Stimulated activated CD4-positive, alpha-beta T cell treated with anti-CD3 and anti-CD28 coated beads, Interleukin-12 subunit alpha, Interleukin-12 subunit beta, amount 100 ng/mL, for 4 hours (primary cell): Measurements from ENCODE around the gene SNAPIN.
"Not testable (repeated sequence)": the region's sequence is repeated elsewhere in the genome, so short reads cannot be mapped to it uniquely, and the experiment has no call there.

Source experiments
- DNase-seq: peaks from one replicate; pipeline ENCODE4 v3.0.0-alpha.2; 2020

The SNAPIN gene

GRCh38 chr1:153627715-153628626 is 30.5 kb upstream of the SNAPIN start, which contains the start of gene S100A1:
Gene S100A1, plus strand, starts transcription at chr1:153628434. Its CDS starts 2,088 bp downstream, at chr1:153630522.
- no peak for DNase-seq

GRCh38 chr1:153628638-153629342 is 29.7 kb upstream of the SNAPIN start:
- DNase-seq = no peak

GRCh38 chr1:153629343-153629665 is 29.2 kb upstream of the SNAPIN start:
- no peak for DNase-seq

DNA sequence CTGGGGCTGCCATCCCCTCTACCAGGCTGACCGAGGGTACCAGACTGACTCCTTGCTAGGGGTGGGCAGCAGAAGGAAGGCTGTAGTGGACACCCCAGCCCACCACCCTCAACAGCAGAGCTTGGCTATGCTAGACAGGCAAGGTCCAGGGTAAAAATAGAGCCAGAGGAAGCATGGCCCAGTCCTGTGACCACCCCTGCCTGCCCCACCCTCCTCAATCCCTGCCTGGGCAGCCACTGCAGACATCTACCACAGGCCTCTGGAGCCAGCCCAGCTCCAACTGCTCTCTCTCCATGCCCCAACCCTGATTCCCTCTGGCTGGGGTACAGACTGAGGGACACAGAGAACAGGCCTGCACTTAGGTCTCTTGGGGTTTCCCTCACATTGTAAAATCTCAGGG is 28.5 kb upstream of the SNAPIN start:
- no peak for DNase-seq

DNA sequence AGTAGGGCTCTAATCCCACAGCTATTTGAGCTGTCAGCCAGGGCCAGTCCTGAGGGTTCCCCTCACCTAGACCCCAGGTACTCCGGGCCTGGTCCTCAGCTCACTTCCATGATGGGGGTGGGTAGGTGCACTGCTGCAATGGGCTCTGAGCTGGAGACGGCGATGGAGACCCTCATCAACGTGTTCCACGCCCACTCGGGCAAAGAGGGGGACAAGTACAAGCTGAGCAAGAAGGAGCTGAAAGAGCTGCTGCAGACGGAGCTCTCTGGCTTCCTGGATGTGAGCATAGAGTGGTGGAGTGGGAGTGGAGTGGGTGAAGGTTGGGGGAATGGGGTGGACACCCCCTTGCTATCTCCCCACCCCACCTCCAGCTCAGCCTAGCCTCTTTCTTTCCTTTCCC is 28.1 kb upstream of the SNAPIN start:
- DNase-seq = no peak

DNA sequence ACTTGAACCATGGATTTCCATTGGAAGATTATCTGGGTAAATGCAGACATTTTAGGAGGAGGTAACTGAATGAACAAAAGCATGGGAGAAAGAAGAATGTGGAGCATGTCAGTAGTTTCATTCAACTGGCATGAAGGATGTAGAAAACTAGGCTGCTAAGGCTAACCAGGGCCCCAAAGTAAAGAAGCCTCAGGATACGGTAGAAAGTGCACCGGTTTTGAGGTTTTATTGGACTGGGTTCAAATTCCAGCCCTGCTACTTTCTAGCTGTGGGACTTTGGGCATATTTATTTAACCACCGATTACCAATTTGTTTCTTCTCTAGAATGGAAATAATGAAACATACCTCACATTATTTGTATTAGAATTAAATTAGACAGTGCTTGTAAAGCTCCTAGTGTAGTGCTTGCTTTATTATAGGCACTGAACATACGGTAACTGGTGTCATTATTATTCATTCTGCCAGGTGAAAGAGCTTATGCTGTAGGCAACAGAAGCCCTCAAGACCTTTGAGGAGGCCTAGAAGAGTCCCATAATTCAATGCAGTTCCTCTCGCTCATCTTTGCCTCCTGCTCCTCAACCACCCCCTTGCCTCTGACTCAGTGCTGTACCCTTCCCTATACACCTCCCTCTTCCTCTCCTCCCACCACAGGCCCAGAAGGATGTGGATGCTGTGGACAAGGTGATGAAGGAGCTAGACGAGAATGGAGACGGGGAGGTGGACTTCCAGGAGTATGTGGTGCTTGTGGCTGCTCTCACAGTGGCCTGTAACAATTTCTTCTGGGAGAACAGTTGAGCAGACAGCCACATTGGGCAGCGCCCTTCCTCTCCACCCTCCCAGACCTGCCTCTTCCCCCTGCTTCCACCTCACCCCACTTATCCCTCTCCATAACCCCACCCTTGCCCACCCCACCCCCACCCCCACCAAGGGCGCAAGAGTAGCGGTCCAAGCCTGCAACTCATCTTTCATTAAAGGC is 27.2 kb upstream of the SNAPIN start:
- DNase-seq = no peak

- no peak for DNase-seq
Measured at GRCh38 chr1:153633161-153633753, 25.2 kb upstream of the SNAPIN start.

GRCh38 chr1:153633754-153634665 is 24.5 kb upstream of the SNAPIN start, which contains the start of gene CHTOP:
Gene CHTOP, plus strand, starts transcription at chr1:153634066. Its CDS starts 2,523 bp downstream, at chr1:153636589.
- DNase-seq = peak; percentile 94

- no peak for DNase-seq
Measured at GRCh38 chr1:153635872-153636271, 22.6 kb upstream of the SNAPIN start.

- no peak for DNase-seq
Measured at GRCh38 chr1:153636312-153636711, 22.2 kb upstream of the SNAPIN start.

- DNase-seq = no peak
Measured at GRCh38 chr1:153638261-153638660, 20.2 kb upstream of the SNAPIN start.

GRCh38 chr1:153639280-153639679 is 19.2 kb upstream of the SNAPIN start:
- DNase-seq = no peak

- not testable (repeated sequence) for DNase-seq
Measured at GRCh38 chr1:153640213-153640612, 18.3 kb upstream of the SNAPIN start.

DNA sequence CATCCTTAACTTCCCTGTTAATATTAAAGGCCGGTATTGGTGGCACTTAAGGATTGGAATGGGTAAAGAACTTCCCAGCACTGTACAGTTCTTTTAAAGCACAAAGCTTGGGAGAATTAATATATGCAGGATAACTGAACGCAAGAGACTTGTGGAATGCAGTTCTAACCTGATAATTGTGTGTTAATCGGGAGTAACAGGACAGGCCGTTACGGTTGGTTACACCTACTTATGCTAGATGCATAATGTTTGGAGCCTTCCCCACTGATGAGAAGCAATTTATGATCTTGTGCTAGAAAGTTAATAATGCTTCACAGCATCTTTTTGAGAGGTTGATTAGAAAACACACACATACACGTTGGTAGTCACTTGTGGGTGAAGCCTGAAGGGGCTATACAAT is 17.6 kb upstream of the SNAPIN start:
- DNase-seq = no peak

DNA sequence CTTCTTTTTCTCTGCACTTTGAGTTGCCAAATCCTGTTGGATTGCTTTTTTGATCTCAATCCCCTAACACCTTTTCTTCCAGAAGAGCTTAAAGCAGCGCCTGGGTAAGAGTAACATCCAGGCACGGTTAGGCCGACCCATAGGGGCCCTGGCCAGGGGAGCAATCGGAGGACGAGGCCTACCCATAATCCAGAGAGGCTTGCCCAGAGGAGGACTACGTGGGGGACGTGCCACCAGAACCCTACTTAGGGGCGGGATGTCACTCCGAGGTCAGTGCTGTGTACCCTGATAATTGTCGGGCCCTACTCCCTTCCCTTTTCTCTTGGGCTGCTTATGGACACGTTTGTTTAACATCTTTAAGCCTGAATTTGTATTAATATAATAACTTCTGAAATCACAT is 16.3 kb upstream of the SNAPIN start:
- DNase-seq = no peak

DNA sequence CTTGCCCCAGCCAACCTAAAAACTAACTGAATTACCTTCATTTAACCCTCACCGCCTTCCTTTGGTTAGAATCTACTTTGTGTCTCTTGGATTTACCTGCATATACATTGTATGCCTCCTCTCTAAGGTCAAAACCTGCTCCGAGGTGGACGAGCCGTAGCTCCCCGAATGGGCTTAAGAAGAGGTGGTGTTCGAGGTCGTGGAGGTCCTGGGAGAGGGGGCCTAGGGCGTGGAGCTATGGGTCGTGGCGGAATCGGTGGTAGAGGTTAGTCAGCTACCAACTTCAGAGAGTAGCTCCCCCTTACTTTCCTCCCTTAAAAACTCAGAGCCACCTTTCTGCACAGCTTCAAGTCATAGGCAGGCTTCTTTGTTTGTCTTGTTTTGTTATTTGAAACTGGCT is 15.4 kb upstream of the SNAPIN start:
- no peak for DNase-seq

GRCh38 chr1:153643816-153644215 is 14.7 kb upstream of the SNAPIN start:
- no peak for DNase-seq

- DNase-seq = no peak
Measured at GRCh38 chr1:153646672-153647345, 11.7 kb upstream of the SNAPIN start.

DNA sequence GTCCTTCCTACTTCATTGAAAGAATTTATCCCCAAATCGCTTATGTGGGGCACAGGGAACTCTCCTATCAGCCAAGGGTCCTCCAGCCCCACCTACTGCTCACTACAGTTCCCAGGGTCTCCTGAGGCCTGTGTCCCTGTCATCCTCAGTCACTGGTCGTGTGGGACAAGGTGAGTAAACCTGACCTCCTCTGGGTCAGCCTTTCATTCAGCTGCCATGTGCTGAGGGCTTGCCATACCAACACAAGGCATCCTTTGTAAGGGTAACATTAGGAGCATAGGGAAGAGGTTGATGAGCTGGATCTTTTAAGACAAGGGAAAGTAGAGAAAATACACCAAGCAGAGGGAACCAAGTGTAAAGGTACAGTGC is 11.2 kb upstream of the SNAPIN start:
- no peak for DNase-seq

DNA sequence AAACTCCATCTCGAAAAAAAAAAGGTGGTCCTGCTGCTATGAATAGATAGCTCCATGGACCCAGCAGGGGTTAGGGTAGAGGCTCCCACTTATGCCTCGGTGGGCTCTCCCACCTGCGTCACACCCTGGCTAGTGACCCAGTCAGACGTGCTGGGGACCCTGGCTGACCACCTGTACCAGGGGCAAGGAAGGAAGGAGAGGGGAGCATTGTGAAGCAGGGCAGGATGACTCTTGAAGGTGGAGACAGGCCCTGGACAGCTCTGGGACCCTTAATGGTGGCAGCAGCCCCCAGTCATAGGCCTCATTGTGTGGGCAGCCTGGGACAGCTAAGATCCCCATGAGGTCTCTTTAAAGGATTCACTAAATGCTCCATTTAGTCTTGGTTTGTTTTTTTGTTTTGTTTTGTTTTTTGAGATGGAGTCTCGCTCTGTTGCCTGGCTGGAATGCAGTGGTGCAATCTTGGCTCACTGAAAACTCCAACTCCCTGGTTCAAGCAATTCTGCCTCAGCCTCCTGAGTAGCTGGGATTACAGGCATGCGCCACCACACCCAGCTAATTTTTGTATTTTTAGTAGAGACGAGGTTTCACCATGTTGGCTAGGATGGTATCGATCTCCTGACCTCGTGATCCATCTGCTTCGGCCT is 10.4 kb upstream of the SNAPIN start:
- DNase-seq = no peak
